Vagina (tissue), 2 donors: ENCODE measurements around the gene CDK5R2. TPM values are rescaled to one million over a fixed set of nuclear protein-coding genes. Genes with fewer than 3 reads are reported as not detected.

ENCODE experiments used
- DNase-seq, 2 donors: peaks; one replicate each; pipeline ENCODE4 v3.0.0-alpha.2; 2017; ENCODE audit errors: extremely low spot score in 2 of 2
- H3K27ac ChIP-seq: fragments of 200-600 bp; sonication (generic); one replicate; pipeline ENCODE4 v1.5.1; 2019
- H3K27me3 ChIP-seq: fragments of 200-600 bp; sonication (generic); one replicate; pipeline ENCODE4 v1.5.1; 2019
- H3K36me3 ChIP-seq, 2 donors: fragments of 200-600 bp; sonication (generic); one replicate each; pipeline ENCODE4 v1.5.1; 2017 to 2019
- H3K4me1 ChIP-seq: fragments of 200-600 bp; sonication (generic); one replicate; pipeline ENCODE4 v1.5.1; 2019
- H3K4me3 ChIP-seq, 2 donors: fragments of 200-600 bp; sonication (generic); 1 replicate in 1 of 2; 2 replicates in 1 of 2; pipeline ENCODE4 v1.5.1; 2016 to 2019
- H3K9me3 ChIP-seq: fragments of 200-600 bp; sonication (generic); one replicate; pipeline ENCODE4 v1.5.1; 2019
- POLR2A ChIP-seq, 2 donors: fragments of 450-650 bp; IDR thresholded peaks; one replicate each; pipeline ENCODE4 v1.6.1; 2017; ENCODE audit warnings: antibody characterized with exemption in 2 of 2, mild to moderate bottlenecking in 2 of 2, moderate library complexity in 2 of 2
- POLR2AphosphoS5 ChIP-seq, 2 donors: sonication (generic); formaldehyde crosslinking; IDR thresholded peaks; one replicate each; pipeline ENCODE4 v1.9.0; 2017; ENCODE audit warnings: antibody characterized with exemption in 2 of 2, mild to moderate bottlenecking in 2 of 2, low read depth in 1 of 2; ENCODE audit not compliant: insufficient read depth in 1 of 2
- intact Hi-C: fragments of 100-400 bp; cut with DNase I; formaldehyde crosslinking; loops from one replicate; pipeline ENCODE4 v1.15.1; 2023
- total RNA-seq: library from RNA; depleted of rRNA; stranded (reverse); fragments of >200 nt; gene quantifications from one replicate; pipeline ENCODE4 v1.2.3, GENCODE V29; 2016
- TF ChIP-seq, protein P1 (sequence below), 3 experiments: fragments of 450-650 bp in 2 of 3; fragments of 200-600 bp in 1 of 3; sonication (generic) in 1 of 3; IDR thresholded peaks; one replicate each; pipeline ENCODE4 v1.5.1; 2017 to 2019; ENCODE audit warnings: antibody characterized with exemption in 3 of 3, mild to moderate bottlenecking in 2 of 3, moderate library complexity in 2 of 3

Gene CDK5R2
- total RNA-seq, 1 donor from 2014 or later = 0.49 TPM

DNA sequence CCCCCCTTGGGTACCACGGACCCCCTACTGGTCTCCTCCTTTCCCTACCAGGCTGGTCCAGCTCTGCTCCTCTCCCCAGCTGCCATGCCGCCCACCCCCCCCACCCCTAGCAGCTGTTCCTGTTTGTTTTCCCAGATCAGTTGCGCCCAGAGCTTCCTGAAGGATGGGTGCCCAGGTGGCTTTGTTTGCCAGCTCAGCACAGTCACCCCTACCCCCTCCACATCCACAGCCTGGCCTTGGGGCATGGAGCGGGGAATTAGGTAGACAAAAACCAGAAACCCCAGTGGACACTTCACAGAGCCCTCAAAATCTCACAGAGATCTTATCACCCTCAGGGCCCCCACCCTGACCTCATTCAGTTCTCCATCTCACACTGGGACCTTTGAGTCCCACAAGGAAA lies 37.5 kb downstream of the CDK5R2 start:
- Histone ChIP-seq H3K4me1 (peaks cover 35% of the 10 kb centered on the region), H3K27me3 (peaks cover 34% of the 10 kb centered on the region), H3K4me3 (no peak overlapping the region), H3K36me3 (no peaks in the 10 kb centered on the region), H3K9me3 (no peaks in the 10 kb centered on the region), H3K27ac (no peak overlapping the region)
- no peak for TF ChIP-seq POLR2A (IDR thresholded peaks at IDR 0.05)
- TF ChIP-seq, protein P1, sequence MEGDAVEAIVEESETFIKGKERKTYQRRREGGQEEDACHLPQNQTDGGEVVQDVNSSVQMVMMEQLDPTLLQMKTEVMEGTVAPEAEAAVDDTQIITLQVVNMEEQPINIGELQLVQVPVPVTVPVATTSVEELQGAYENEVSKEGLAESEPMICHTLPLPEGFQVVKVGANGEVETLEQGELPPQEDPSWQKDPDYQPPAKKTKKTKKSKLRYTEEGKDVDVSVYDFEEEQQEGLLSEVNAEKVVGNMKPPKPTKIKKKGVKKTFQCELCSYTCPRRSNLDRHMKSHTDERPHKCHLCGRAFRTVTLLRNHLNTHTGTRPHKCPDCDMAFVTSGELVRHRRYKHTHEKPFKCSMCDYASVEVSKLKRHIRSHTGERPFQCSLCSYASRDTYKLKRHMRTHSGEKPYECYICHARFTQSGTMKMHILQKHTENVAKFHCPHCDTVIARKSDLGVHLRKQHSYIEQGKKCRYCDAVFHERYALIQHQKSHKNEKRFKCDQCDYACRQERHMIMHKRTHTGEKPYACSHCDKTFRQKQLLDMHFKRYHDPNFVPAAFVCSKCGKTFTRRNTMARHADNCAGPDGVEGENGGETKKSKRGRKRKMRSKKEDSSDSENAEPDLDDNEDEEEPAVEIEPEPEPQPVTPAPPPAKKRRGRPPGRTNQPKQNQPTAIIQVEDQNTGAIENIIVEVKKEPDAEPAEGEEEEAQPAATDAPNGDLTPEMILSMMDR (IDR thresholded peaks at IDR 0.05) = no peak
- TF ChIP-seq POLR2AphosphoS5 (IDR thresholded peaks at IDR 0.05; ENCODE audit: insufficient read depth in 1 of 2, low read depth in 1 of 2) = no peak
- intact Hi-C loops = no loop called here
- no peak for DNase-seq

DNA sequence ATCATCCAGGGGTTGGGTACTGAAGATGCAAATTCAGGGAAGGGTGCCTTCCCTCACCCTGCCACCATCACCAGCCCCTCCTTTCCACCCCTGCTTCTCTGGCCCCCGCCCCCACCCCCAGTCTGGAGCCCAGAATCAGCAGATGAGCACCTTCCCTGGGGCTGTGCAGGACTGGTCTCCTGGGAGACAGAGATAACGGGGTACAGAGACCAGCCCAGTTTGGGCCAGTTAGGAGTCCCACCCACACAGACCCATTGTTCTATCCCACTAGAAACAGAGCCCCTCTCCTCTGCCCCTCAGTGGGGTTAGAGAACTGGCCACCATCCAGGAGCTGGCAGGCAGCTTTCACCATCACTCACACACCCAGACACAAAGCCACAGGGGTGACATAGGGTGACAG lies 38.3 kb downstream of the CDK5R2 start:
- Histone ChIP-seq H3K9me3 (no peaks in the 10 kb centered on the region), H3K27me3 (peaks cover 32% of the 10 kb centered on the region), H3K27ac (no peak overlapping the region), H3K4me1 (peaks cover 39% of the 10 kb centered on the region), H3K4me3 (no peak overlapping the region), H3K36me3 (no peaks in the 10 kb centered on the region)
- TF ChIP-seq POLR2A (IDR thresholded peaks at IDR 0.05) = no peak
- TF ChIP-seq, protein P1 (IDR thresholded peaks at IDR 0.05) = no peak
- no peak for TF ChIP-seq POLR2AphosphoS5 (IDR thresholded peaks at IDR 0.05; ENCODE audit: insufficient read depth in 1 of 2, low read depth in 1 of 2)
- intact Hi-C loops = no loop called here
- no peak for DNase-seq

DNA sequence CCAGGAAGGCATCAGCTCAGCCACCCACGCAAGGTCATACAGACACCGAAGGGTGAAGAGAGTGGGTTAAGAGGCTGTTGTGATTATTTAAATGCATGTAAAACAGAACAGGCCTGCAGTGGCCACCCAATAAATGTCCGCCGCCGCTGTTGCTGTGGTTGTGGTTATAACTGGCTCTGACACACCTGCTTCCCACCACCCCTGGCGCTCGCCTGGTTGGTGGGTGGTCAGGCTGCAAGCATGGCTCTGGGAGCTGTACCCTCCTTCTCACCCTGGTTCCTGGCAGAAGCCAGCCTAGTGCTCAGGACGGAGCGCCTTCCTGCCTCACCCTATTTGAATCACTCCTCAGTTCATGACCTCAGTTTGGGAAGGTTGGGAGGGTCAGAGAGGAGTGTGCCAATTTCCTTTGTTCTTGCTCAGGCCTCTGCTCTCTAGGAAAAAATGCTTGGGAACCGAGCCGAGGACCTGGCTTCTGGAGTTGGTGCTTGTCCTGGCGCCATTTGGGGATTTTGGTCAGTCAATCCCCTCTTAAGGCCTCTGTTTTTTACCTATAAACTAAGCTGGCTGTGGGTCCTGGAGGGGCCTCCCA lies 39.0 kb downstream of the CDK5R2 start:
- no peak for DNase-seq
- no peaks in the 10 kb centered on the region for H3K36me3 ChIP-seq
- no peaks in the 10 kb centered on the region for H3K9me3 ChIP-seq
- no peak overlapping the region for H3K27ac ChIP-seq
- no peak overlapping the region for H3K4me3 ChIP-seq
- H3K4me1 ChIP-seq = peaks cover 38% of the 10 kb centered on the region
- peaks cover 25% of the 10 kb centered on the region for H3K27me3 ChIP-seq
- intact Hi-C loops = no loop called here
- TF ChIP-seq POLR2AphosphoS5 (IDR thresholded peaks at IDR 0.05; ENCODE audit: insufficient read depth in 1 of 2, low read depth in 1 of 2) (no peak), POLR2A (IDR thresholded peaks at IDR 0.05) (no peak)
- TF ChIP-seq, protein P1 (IDR thresholded peaks at IDR 0.05) = no peak

DNA sequence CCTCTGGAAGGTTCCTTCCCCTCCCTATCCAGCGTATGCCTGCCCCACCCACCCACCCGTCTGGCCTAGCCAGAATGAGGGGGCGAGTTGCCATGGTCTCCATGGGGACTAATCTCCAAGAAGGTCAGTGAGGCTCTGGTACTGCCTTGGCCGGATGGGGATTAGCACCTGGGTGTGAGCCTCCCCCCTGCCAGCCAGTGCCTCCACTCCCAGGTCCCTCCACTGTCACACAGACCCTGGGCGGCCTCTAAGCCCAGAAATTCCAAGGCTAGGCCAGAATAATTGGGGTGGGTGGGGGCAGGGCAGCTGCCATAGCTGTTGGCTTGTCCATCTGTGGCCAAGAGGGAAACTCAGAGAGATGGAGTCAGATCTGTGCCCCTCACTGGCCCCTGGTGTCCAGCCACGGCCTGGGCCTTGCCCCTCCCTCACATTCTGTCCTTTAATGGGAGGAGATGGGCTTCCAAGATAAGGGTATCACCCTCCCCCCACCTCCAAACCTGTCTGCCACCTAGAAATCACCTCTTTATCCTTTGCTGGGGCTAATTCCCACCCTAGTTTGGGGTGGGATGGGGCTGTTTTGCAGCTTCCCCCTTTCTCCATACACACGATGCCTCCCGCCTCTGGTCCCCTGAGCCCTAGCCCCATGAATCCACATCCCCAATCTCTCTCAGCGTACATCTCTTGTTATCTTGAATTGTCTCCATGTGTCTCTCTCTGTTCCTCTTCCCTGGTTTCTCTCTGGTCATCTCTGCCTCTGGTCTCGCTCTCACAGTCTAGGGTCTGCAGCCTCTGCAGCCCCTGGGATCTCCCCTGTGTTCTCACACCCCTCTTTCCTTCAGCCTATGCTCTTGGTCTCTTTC lies 39.8 kb downstream of the CDK5R2 start:
- H3K27me3 ChIP-seq = peaks cover 23% of the 10 kb centered on the region
- TF ChIP-seq POLR2AphosphoS5 (IDR thresholded peaks at IDR 0.05; ENCODE audit: insufficient read depth in 1 of 2, low read depth in 1 of 2) (no peak), POLR2A (IDR thresholded peaks at IDR 0.05) (no peak)

DNA sequence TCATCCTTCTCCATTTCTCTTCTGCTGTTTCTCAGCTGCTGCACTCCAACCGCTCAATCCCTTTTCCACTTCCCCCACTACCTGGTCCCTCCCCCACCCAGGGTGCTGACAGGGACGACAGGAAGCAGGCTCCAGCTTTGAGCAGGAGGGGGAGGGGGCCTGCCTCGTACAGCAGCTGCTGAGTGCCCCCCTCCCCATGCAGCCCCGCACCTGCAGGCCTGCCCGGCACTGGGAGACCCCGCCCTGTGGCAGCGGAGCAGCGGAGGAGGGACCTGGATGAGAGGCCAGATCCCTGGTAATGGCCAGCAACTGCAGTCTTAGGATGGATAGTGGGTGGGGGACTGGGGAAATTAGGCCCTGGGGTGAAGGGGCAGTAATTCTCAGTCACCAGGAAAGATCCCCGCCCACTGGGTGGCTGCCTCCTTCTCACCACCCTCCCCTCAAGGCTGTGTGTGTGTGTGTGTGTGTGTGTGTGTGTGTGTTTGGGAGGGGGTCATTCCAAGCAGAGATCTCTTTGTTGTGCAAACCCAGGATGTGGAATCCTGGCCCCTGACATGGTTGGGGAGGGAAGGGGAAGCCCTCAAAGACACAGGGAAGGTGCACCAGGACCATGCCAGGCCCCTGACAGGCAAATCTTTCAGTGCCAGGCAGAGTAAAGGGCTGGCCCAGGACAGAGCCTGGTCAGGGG lies 40.6 kb downstream of the CDK5R2 start:
- Histone ChIP-seq H3K27me3 (peaks cover 15% of the 10 kb centered on the region), H3K4me1 (peaks cover 33% of the 10 kb centered on the region), H3K36me3 (no peaks in the 10 kb centered on the region), H3K27ac (no peak overlapping the region), H3K9me3 (no peaks in the 10 kb centered on the region), H3K4me3 (no peak overlapping the region)
- intact Hi-C loops = no loop called here
- TF ChIP-seq POLR2A (IDR thresholded peaks at IDR 0.05) = no peak
- DNase-seq = no peak

More for the DNA sequence above, 39.8 kb downstream of the CDK5R2 start:
- no peaks in the 10 kb centered on the region for H3K9me3 ChIP-seq
- H3K36me3 ChIP-seq = no peaks in the 10 kb centered on the region
- no peak for DNase-seq
- peaks cover 33% of the 10 kb centered on the region for H3K4me1 ChIP-seq
- no peak overlapping the region for H3K27ac ChIP-seq
- no peak overlapping the region for H3K4me3 ChIP-seq
- intact Hi-C loops = no loop called here
